Fibroblast of villous mesenchyme (primary cell): Measurements from ENCODE around the gene THY1. TPM values are rescaled to one million over a fixed set of nuclear protein-coding genes. Genes with fewer than 3 reads are reported as not detected.

ENCODE experiments used
- DNase-seq: peaks from one replicate; pipeline ENCODE4 v3.0.0-alpha.2; 2010; ENCODE audit warnings: low read depth
- H3K4me3 ChIP-seq: 2 replicates; pipeline ENCODE4 v1.5.1; 2011; ENCODE audit warnings: low read depth, mild to moderate bottlenecking, low read length
- total RNA-seq: library from RNA; depleted of rRNA; stranded (reverse); fragments of >200 nt; gene quantifications from 2 replicates; pipeline ENCODE4 v1.2.3, GENCODE V29; 2012
- TF ChIP-seq, protein P1 (sequence below): IDR thresholded peaks from 2 replicates; pipeline ENCODE4 v1.5.1; 2012; ENCODE audit warnings: low read depth, mild to moderate bottlenecking, low read length; ENCODE audit not compliant: insufficient read depth

THY1 gene
- total RNA-seq, result 194 and 284 TPM in 2 replicates

GRCh38 chr11:119422809-119423508 is at the start of gene THY1:
Gene THY1, minus strand, starts transcription at chr11:119423172. Its CDS starts 2,267 bp downstream, at chr11:119420905.
- TF ChIP-seq, protein P1, sequence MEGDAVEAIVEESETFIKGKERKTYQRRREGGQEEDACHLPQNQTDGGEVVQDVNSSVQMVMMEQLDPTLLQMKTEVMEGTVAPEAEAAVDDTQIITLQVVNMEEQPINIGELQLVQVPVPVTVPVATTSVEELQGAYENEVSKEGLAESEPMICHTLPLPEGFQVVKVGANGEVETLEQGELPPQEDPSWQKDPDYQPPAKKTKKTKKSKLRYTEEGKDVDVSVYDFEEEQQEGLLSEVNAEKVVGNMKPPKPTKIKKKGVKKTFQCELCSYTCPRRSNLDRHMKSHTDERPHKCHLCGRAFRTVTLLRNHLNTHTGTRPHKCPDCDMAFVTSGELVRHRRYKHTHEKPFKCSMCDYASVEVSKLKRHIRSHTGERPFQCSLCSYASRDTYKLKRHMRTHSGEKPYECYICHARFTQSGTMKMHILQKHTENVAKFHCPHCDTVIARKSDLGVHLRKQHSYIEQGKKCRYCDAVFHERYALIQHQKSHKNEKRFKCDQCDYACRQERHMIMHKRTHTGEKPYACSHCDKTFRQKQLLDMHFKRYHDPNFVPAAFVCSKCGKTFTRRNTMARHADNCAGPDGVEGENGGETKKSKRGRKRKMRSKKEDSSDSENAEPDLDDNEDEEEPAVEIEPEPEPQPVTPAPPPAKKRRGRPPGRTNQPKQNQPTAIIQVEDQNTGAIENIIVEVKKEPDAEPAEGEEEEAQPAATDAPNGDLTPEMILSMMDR, result no peak
- peak within 1 kb of the TSS; percentile 77 for H3K4me3 ChIP-seq
- peak; percentile 52 for DNase-seq

DNA sequence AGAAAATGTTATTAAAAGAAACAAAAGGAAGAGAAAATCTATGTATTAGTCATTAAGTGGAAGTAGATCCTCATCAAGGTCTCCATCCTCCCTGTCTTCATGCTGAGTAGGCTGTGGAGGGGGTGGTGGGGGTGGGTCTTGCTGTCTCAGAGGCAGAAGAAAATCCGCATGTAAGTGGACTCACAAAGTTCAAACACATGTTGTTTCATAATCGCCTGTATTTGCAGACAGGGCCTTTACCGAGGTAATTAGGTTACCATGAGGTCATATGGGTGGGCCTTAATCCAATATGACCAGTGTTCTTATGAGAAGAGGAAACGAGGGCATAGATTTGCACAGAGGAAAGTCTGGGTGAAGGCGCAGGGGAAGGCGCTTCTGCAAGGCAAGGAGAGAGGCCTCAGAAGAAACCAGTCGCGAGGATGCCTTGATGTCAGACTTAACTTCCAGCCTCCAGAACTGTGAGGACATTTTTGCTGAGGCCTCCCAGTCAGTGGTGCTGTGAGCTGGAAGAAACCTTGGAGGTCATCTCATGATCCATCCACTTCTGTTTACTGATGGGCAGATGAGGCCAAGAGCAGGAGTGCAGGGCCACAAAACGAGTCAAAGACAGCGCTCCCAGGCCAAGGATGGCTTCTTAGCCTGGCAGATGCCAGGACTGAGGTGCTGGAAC is 49.3 kb upstream of the THY1 start:
- H3K4me3 ChIP-seq, result no peak overlapping the region
- TF ChIP-seq, protein P1, result no peak
- DNase-seq, result peak; percentile 65

GRCh38 chr11:119471329-119471728 is 48.4 kb upstream of the THY1 start:
- TF ChIP-seq, protein P1, result no peak
- DNase-seq, result no peak
- H3K4me3 ChIP-seq, result no peak overlapping the region

DNA sequence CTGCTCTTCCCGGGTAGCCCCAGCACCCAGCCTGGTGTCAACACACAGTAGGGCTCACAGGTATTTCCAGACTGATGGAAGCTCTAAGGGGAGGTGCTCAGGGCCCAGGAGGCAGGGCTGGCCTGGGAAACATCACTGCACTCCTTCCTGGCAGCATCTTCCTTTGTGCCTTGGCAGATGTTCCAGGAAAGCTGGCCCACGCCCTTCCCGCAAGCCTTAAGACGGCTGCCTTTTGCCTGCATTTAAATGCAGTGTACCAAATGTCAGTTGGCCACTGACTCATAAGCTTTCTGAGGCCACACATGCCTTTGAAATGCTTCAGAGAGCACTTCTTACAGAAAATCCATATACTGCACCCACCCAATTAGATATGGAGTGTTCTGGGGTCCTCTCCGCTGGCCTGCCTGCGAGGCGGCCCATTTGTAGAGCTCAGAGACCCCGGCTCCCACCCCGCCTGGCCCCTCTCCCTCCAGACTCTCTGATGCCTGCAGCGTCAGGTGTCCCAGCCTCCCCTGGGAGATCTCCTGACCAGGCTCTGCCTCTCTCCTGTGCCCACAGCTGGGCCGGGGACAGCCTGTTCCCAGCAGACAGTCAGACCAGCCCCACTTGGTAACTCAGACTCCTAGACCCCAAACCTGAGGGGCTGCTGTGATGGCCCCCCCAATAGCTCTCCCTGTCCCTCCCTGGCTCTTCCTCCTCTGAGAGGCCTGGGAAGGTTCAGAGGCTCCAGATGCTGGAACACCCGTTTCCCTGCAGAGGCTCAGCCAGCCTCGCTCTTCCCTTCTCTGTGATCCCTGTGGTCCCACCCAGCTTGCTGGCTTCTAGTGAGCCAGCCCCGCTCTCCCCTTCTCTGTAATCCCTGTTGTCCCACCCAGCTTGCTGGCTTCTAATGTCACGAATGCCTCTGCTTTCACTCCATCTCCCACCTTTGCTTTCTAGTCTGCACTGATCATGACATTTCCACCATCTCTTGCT is 47.6 kb upstream of the THY1 start:
- TF ChIP-seq, protein P1, result no peak
- DNase-seq, result peak; percentile 88
- H3K4me3 ChIP-seq, result no peak overlapping the region

- DNase-seq, result no peak
- no peak overlapping the region for H3K4me3 ChIP-seq
- TF ChIP-seq, protein P1, result no peak
These were observed 46.5 kb upstream of the THY1 start for GRCh38 chr11:119469506-119469905.

DNA sequence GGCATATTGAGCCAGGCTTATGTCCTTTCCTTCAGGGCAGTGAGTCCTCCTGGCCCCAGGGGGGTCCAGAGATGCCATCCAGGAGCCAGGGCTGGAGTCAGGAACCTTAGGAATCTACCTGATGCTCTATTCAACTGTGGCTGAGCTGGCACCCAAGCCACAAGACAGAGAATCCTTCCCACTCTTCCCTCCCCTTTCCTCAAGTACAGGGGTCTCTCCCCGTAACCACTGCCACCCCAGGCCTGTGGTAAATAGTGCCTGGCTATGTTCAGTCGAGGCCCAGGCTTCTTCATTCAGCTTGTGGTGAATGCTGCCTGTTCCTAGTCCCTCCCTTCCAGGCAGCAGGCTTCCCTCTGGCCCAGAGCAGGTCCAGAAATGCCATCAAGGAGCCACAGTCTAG is 45.5 kb upstream of the THY1 start:
- no peak for DNase-seq
- TF ChIP-seq, protein P1, result no peak
- H3K4me3 ChIP-seq, result no peak overlapping the region
